NCI-H510A (cell line): ENCODE results near the gene RTL3.
"Not testable (repeated sequence)": the region's sequence is repeated elsewhere in the genome, so short reads cannot be mapped to it uniquely, and the experiment has no call there.

Experiments
- DNase-seq: peaks from one replicate; lab custom pipeline; 2025; lab: John Stamatoyannopoulos, UW

The RTL3 gene

GRCh38 chrX:78658845-78659744 is at the start of gene RTL3:
Gene RTL3 (minus strand): TSS chrX:78659328. CDS start chrX:78658420, 908 bp downstream.
- DNase-seq: no peak

GRCh38 chrX:78708816-78709215 is 49.7 kb upstream of the RTL3 start:
- DNase-seq: no peak

GRCh38 chrX:78708262-78708661 is 49.1 kb upstream of the RTL3 start:
- DNase-seq: no peak

GRCh38 chrX:78706071-78706470 is 46.9 kb upstream of the RTL3 start:
- no peak for DNase-seq

GRCh38 chrX:78693536-78693935 is 34.4 kb upstream of the RTL3 start:
- DNase-seq: no peak

GRCh38 chrX:78693012-78693411 is 33.9 kb upstream of the RTL3 start:
- DNase-seq: no peak

- no peak for DNase-seq
Measured at GRCh38 chrX:78687586-78687985, 28.5 kb upstream of the RTL3 start.

- DNase-seq: no peak
Measured at GRCh38 chrX:78673246-78673645, 14.1 kb upstream of the RTL3 start.

GRCh38 chrX:78665342-78665741 is 6.2 kb upstream of the RTL3 start:
- no peak for DNase-seq

GRCh38 chrX:78661836-78662235 is 2.7 kb upstream of the RTL3 start:
- no peak for DNase-seq

- DNase-seq: no peak
Measured at GRCh38 chrX:78659955-78660354, 827 bp upstream of the RTL3 start.

GRCh38 chrX:78658414-78658813 is 714 bp downstream of the RTL3 start:
- no peak for DNase-seq

GRCh38 chrX:78655642-78656041 is 3.5 kb downstream of the RTL3 start:
- no peak for DNase-seq

GRCh38 chrX:78653118-78653822 is 5.9 kb downstream of the RTL3 start:
- no peak for DNase-seq

GRCh38 chrX:78650906-78651437 is 8.2 kb downstream of the RTL3 start:
- DNase-seq: no peak

GRCh38 chrX:78643874-78644273 is 15.3 kb downstream of the RTL3 start:
- no peak for DNase-seq

- no peak for DNase-seq
Measured at GRCh38 chrX:78643096-78643495, 16.0 kb downstream of the RTL3 start.

- not testable (repeated sequence) for DNase-seq
Measured at GRCh38 chrX:78636096-78636495, 23.0 kb downstream of the RTL3 start.

GRCh38 chrX:78624962-78625909 is 33.9 kb downstream of the RTL3 start:
- no peak for DNase-seq

GRCh38 chrX:78624426-78624825 is 34.7 kb downstream of the RTL3 start:
- DNase-seq: no peak

GRCh38 chrX:78622831-78623230 is 36.3 kb downstream of the RTL3 start:
- DNase-seq: no peak

GRCh38 chrX:78619834-78620233 is 39.3 kb downstream of the RTL3 start:
- no peak for DNase-seq
